B cell (primary cell): Measurements from ENCODE around the gene LIMK2. TPM values are rescaled to one million over a fixed set of nuclear protein-coding genes. Genes with fewer than 3 reads are reported as not detected.

Source experiments
- ATAC-seq: fragments of 200-7000 bp; cut with Tn5 transposase; one replicate; pipeline ENCODE4 v1.10.0; 2021; ENCODE audit warnings: low read depth, mild to moderate bottlenecking, moderate number of reproducible peaks, moderate library complexity
- CTCF ChIA-PET: fragments of 350-600 bp; sonication (Branson Sonifier 250); formaldehyde crosslinking; loops from one replicate; lab custom pipeline; 2021; ENCODE audit warnings: antibody characterized with exemption, inconsistent platforms; lab: Charles Lee
- POLR2A ChIA-PET: fragments of 350-600 bp; sonication (Branson Sonifier 250); formaldehyde crosslinking; loops from one replicate; lab custom pipeline; 2021; ENCODE audit warnings: antibody characterized with exemption; lab: Charles Lee
- DNase-seq: peaks from one replicate; pipeline ENCODE4 v3.0.0; 2013
- H2AFZ ChIP-seq: 2 replicates; pipeline ENCODE4 v1.6.1; 2012; ENCODE audit warnings: mild to moderate bottlenecking, low read depth, low read length; ENCODE audit not compliant: insufficient read depth, poor library complexity, severe bottlenecking
- H3K27ac ChIP-seq, 2 donors: 1 replicate in 1 of 2; 2 replicates in 1 of 2; pipeline ENCODE4 v1.5.1; 2012 to 2013; ENCODE audit warnings: low read length in 2 of 2, mild to moderate bottlenecking in 2 of 2, moderate library complexity in 1 of 2
- H3K27me3 ChIP-seq, 4 experiments: fragments of 200-600 bp in 1 of 4; sonication (generic) in 1 of 4; replicated peaks in 1 of 4; 1 replicate in 2 of 4; 2 replicates in 2 of 4; pipeline versions ENCODE4 v1.6.1 to v1.7.0; 2013 to 2016; ENCODE audit warnings: low read length in 3 of 4, mild to moderate bottlenecking in 2 of 4, mixed read lengths in 1 of 4, moderate library complexity in 1 of 4; ENCODE audit not compliant: insufficient read depth in 4 of 4, control insufficient read depth in 3 of 4; ENCODE audit errors: control extremely low read depth in 1 of 4
- H3K36me3 ChIP-seq, 2 experiments: replicated peaks in 1 of 2; 1 replicate in 1 of 2; 2 replicates in 1 of 2; pipeline versions ENCODE4 v1.6.1 to v1.7.1; 2013; ENCODE audit warnings: low read length in 1 of 2; ENCODE audit not compliant: insufficient read depth in 2 of 2, control insufficient read depth in 1 of 2; ENCODE audit errors: control extremely low read depth in 1 of 2, extremely low read depth in 1 of 2
- H3K4me1 ChIP-seq, 2 donors: fragments of 200-600 bp in 1 of 2; sonication (generic) in 1 of 2; 1 replicate in 1 of 2; 2 replicates in 1 of 2; pipeline versions ENCODE4 v1.5.1 to v1.6.1; 2013 to 2017; ENCODE audit warnings: low read length in 2 of 2; ENCODE audit not compliant: control insufficient read depth in 2 of 2, insufficient read depth in 2 of 2
- H3K4me2 ChIP-seq: replicated peaks from 2 replicates; pipeline ENCODE3; 2012; ENCODE audit warnings: mild to moderate bottlenecking, low read depth, low read length; ENCODE audit not compliant: poor library complexity, severe bottlenecking
- H3K4me3 ChIP-seq, 5 experiments: fragments of 200-600 bp in 1 of 5; sonication (generic) in 1 of 5; 1 replicate in 3 of 5; 2 replicates in 2 of 5; pipeline versions ENCODE4 v1.5.1 to v1.7.0; 2011 to 2016; ENCODE audit warnings: low read length in 4 of 5, mild to moderate bottlenecking in 4 of 5, low read depth in 2 of 5, control low read depth in 1 of 5, moderate library complexity in 1 of 5; ENCODE audit not compliant: insufficient read depth in 1 of 5; ENCODE audit errors: control extremely low read depth in 1 of 5, extremely low read depth in 1 of 5
- H3K79me2 ChIP-seq: fragments of 200-600 bp; sonication (generic); one replicate; pipeline ENCODE4 v1.6.0; 2016; ENCODE audit warnings: low read length; ENCODE audit not compliant: control insufficient read depth, insufficient read depth
- H3K9ac ChIP-seq: fragments of 200-600 bp; sonication (generic); 2 replicates; pipeline ENCODE4 v1.6.1; 2017; ENCODE audit warnings: mild to moderate bottlenecking, low read length, moderate library complexity
- H3K9me3 ChIP-seq, 3 donors: one replicate each; pipeline versions ENCODE4 v1.6.1 to v1.7.1; 2013; ENCODE audit warnings: low read length in 2 of 3; ENCODE audit not compliant: control insufficient read depth in 2 of 3, insufficient read depth in 1 of 3; ENCODE audit errors: control extremely low read depth in 1 of 3
- H4K20me1 ChIP-seq: 2 replicates; pipeline ENCODE4 v1.6.0; 2012; ENCODE audit warnings: mild to moderate bottlenecking, low read length; ENCODE audit not compliant: insufficient read depth, control insufficient read depth, poor library complexity, severe bottlenecking
- H3K27ac Mint-ChIP-seq: one replicate; pipeline ENCODE4 v1.8.0; 2021; ENCODE audit warnings: mixed read lengths
- H3K27me3 Mint-ChIP-seq: one replicate; pipeline ENCODE4 v1.8.0; 2021; ENCODE audit warnings: mixed read lengths
- H3K4me1 Mint-ChIP-seq: one replicate; pipeline ENCODE4 v1.8.0; 2021; ENCODE audit warnings: mixed read lengths
- H3K4me3 Mint-ChIP-seq: one replicate; pipeline ENCODE4 v1.8.0; 2021; ENCODE audit warnings: mixed read lengths
- H3K9me3 Mint-ChIP-seq: one replicate; pipeline ENCODE4 v1.8.0; 2022; ENCODE audit warnings: mixed read lengths; ENCODE audit not compliant: insufficient read depth
- CTCF ChIP-seq: fragments of 200-600 bp; IDR thresholded peaks from one replicate; pipeline ENCODE4 v1.8.0; 2022; ENCODE audit warnings: antibody characterized with exemption, mild to moderate bottlenecking
- EZH2 ChIP-seq: IDR thresholded peaks from 2 replicates; pipeline ENCODE4 v1.6.1; 2012; ENCODE audit warnings: borderline replicate concordance, low read depth, mild to moderate bottlenecking, moderate library complexity, low read length; ENCODE audit not compliant: insufficient read depth, poor library complexity, severe bottlenecking
- WGBS: methylation state at CpG from one replicate; pipeline ENCODE4 v1.1.5; 2013; ENCODE audit warnings: missing lambda C conversion rate; ENCODE audit not compliant: insufficient coverage; 5-methylcytosine and 5-hydroxymethylcytosine counted together
- intact Hi-C: fragments of 100-400 bp; cut with micrococcal nuclease; formaldehyde crosslinking; loops from one replicate; pipeline ENCODE4 v1.10.0; 2022
- polyA plus RNA-seq: library from polyadenylated mRNA; depleted of rRNA; stranded (reverse); fragments of >200 nt; gene quantifications from 2 replicates; pipeline ENCODE4 v1.2.3, GENCODE V29; 2012
- total RNA-seq, 2 donors: library from RNA; stranded (reverse); fragments of 120-200 nt in 1 of 2; gene quantifications; 1 replicate in 1 of 2; 2 replicates in 1 of 2; pipeline versions ENCODE4 v1.2.3 to v1.2.4, GENCODE V29; 2013 to 2022

Gene LIMK2
- total and polyA plus RNA-seq, 2 donors (not counting 1 experiment from before 2014, with no cell fraction given) = 6.8 to 20.2 TPM

DNA sequence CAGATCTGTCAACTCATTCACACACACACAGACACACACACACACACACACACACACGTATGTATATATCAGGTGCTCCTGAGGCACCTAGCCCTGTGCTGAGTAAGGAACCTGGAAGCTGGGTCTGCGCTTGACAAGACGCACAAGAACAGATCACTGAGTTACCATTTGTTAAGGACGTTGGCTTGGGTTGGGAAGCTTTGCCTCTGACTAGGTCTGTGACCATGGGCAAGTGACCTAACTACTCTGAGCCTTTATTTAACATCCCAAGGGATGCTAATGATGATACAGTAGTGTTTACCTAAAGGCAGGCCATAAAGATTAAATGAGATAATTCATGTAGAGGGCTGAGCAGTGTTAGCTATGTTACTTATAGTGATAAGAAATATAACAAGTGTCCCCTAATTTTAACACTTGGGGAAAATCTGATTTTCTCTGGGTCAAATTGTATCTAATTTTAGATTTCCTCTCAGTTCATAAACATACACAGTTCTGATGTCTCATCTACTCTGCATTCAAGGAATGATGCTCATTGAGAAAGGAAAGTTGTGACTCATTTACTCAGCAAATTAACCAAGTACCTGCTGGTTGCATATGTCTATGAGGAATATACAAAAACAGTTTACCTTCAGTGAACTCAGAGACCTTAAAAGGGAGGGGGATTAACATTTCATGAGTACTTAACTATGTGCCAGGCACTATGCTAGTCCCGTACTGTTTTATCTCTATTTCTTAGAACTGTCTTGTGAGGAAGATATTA, 38.5 kb upstream of the LIMK2 start:
- no peaks in the 10 kb centered on the region for H3K27me3 Mint-ChIP-seq
- Histone ChIP-seq H3K4me3 (no peak overlapping the region), H3K4me1 (no peaks in the 10 kb centered on the region), H3K9ac (no peak overlapping the region), H4K20me1 (peaks cover 47% of the 10 kb centered on the region), H3K27me3 (no peaks in the 10 kb centered on the region), H3K79me2 (peaks cover 96% of the 10 kb centered on the region), H3K4me2 (no peak overlapping the region), H3K36me3 (peaks cover 0 to 24% of the 10 kb centered on the region in 2 experiments), H2AFZ (no peak overlapping the region), H3K9me3 (no peaks in the 10 kb centered on the region), H3K27ac (no peak overlapping the region)
- TF ChIP-seq EZH2 (no peak), CTCF (no peak)
- H3K27ac Mint-ChIP-seq = no peak overlapping the region
- no peak for ATAC-seq
- WGBS = 78% methylated on average over 3 of the region's 5 CpGs
- peaks cover 26% of the 10 kb centered on the region for H3K4me1 Mint-ChIP-seq
- intact Hi-C loops = no loop called here
- ChIA-PET POLR2A (no interaction called here), CTCF (interaction anchor here (0.6 to 0.7 kb wide), 2 partner anchors 8 to 219 kb away, joined by 3 to 4 read pairs; no protein-coding TSS in a partner anchor)
- no peak for DNase-seq
- no peaks in the 10 kb centered on the region for H3K9me3 Mint-ChIP-seq
- no peak overlapping the region for H3K4me3 Mint-ChIP-seq

- ChIA-PET POLR2A (no interaction called here), CTCF (no interaction called here)
- TF ChIP-seq EZH2 (no peak), CTCF (no peak)
- Histone ChIP-seq H3K27me3 (no peaks in the 10 kb centered on the region), H3K9ac (no peak overlapping the region), H4K20me1 (peaks cover 57% of the 10 kb centered on the region), H3K4me3 (no peak overlapping the region), H3K36me3 (peaks cover 0 to 36% of the 10 kb centered on the region in 2 experiments), H3K79me2 (peaks cover 79% of the 10 kb centered on the region), H3K9me3 (peaks cover 0 to 3% (median 3%) of the 10 kb centered on the region in 3 donors), H3K4me1 (no peaks in the 10 kb centered on the region), H2AFZ (no peak overlapping the region), H3K4me2 (no peak overlapping the region), H3K27ac (no peak overlapping the region)
- H3K9me3 Mint-ChIP-seq = no peaks in the 10 kb centered on the region
- no peak for ATAC-seq
- no peaks in the 10 kb centered on the region for H3K27me3 Mint-ChIP-seq
- H3K4me3 Mint-ChIP-seq = no peak overlapping the region
- DNase-seq = no peak
- peaks cover 18% of the 10 kb centered on the region for H3K4me1 Mint-ChIP-seq
- H3K27ac Mint-ChIP-seq = no peak overlapping the region
- intact Hi-C loops = no loop called here
- WGBS = no CpG with 5 or more reads among the region's 1 CpG
Observed at GRCh38 chr22:31176923-31177322, 35.2 kb upstream of the LIMK2 start.
